GM10248 (cell line): ENCODE data around the gene CRTAC1.
A peak's percentile ranks its signal among the peaks of the same experiment; 100 is the strongest.

ENCODE experiments used
- CTCF ChIA-PET: fragments of 300-600 bp; sonication (Branson Sonifier 250); formaldehyde crosslinking; extraction: SDS; loops from one replicate; lab custom pipeline; 2021; ENCODE audit warnings: antibody characterized with exemption; lab: Yijun Ruan, JAX
- POLR2A ChIA-PET: fragments of 350-650 bp; sonication (Branson Sonifier 250); formaldehyde crosslinking; extraction: SDS; loops from one replicate; lab custom pipeline; 2020; ENCODE audit warnings: antibody characterized with exemption; lab: Yijun Ruan, JAX
- DNase-seq: peaks from one replicate; pipeline ENCODE4 v3.0.0; 2012; ENCODE audit errors: extremely low spot score
- CTCF ChIP-seq: IDR thresholded peaks from 2 replicates; pipeline ENCODE4 v1.5.1; 2012; ENCODE audit warnings: mild to moderate bottlenecking, low read depth; ENCODE audit errors: extremely low read depth, missing control alignments, control extremely low read depth

Gene CRTAC1

GRCh38 chr10:97875391-97875790 lies 155.0 kb downstream of the CRTAC1 start:
- TF ChIP-seq CTCF = no peak
- CTCF ChIA-PET = interaction anchor here (1.5 kb wide), 1 partner anchor 170 kb away, joined by 3 read pairs; no protein-coding TSS in a partner anchor
- no peak for DNase-seq
- POLR2A ChIA-PET = no interaction called here

DNA sequence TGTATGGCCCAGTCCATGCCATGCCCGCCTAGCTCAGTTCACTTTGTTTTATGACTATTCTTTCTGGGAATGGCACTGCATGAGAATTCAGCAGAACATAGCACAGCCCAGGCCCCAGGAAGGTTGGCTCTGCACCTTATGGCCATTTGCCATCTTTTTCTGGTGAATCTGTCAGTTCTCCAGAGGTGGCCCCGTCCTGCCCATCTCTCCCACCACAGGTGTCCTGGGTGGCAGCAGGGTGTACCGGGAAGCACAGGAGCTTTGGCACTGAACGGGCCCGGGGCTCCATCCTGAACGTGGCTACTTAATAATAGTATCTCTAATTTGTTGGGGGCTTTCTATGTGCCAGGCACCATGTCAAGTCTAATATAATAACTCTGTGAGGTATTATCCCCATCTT lies 156.1 kb downstream of the CRTAC1 start:
- ChIA-PET CTCF (interaction anchor here (1.0 to 1.8 kb wide), 6 partner anchors 13 to 173 kb away, joined by 3 to 6 read pairs (median 3); no protein-coding TSS in a partner anchor), POLR2A (no interaction called here)
- DNase-seq = no peak
- no peak for TF ChIP-seq CTCF

- DNase-seq = no peak
- no peak for TF ChIP-seq CTCF
- ChIA-PET CTCF (interaction anchor here (0.9 to 1.8 kb wide), 6 partner anchors 12 to 172 kb away, joined by 3 to 6 read pairs (median 3); no protein-coding TSS in a partner anchor), POLR2A (no interaction called here)
Observed at GRCh38 chr10:97873569-97873968, 156.9 kb downstream of the CRTAC1 start.

- POLR2A ChIA-PET = no interaction called here
- no peak for TF ChIP-seq CTCF
- no peak for DNase-seq
- CTCF ChIA-PET = no interaction called here
Observed at GRCh38 chr10:97870990-97871389, 159.4 kb downstream of the CRTAC1 start.

DNA sequence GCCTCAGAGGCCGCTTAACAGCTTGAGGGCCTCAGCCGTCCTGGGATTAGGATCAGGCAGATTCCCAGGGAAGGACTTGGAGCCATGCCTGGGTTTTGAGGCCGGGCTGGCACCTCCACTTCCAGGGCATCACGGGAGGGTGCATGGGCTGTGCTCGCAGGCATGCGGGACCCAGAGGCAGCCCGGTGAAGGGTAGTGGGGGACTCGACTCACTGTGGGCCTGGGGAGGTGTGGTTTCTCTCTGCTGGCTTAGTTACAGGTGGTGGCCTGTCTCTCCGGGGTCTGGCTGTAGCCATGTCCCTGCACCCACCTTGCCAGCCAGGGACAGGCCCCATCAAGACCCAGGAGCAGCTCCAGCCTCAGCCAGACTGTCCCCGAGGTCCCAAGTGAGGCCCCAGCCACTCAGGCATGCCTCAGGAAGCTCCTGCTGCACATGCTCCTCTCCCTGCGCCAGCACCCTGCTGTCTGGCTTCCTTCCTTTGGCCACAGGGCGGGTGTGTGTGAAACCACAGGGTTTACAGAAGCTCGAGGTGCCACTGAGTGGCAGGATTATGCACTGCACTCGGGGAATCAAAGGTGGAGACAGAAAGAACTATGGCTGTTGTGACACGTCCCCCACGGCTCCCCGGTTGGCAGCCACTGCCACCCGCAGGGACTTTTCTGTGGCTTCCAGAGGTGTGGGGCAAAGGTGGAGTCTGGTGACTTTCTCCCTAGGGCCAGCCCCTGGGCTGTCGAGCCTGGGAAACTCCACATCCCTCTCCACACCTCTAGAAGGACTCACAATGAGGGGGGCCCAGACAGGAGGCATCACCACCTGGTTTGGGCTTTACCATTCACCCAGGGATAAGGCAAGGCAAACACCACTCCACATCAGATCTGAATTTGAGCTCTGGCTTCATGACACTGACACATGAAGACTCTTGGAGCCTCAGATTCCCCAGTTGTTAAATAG lies 161.1 kb downstream of the CRTAC1 start:
- POLR2A ChIA-PET = no interaction called here
- CTCF ChIA-PET = interaction anchor here (1.1 to 1.9 kb wide), 4 partner anchors 11 to 167 kb away, joined by 3 to 6 read pairs (median 4); no protein-coding TSS in a partner anchor
- TF ChIP-seq CTCF = peak; percentile 33
- peak; percentile 70 for DNase-seq

- DNase-seq = no peak
Observed at GRCh38 chr10:97868134-97868685, 162.2 kb downstream of the CRTAC1 start.

More at GRCh38 chr10:97868134-97868685, 162.2 kb downstream of the CRTAC1 start:
- ChIA-PET POLR2A (no interaction called here), CTCF (interaction anchor here (1.1 kb wide), 1 partner anchor 20 kb away, joined by 4 read pairs; no protein-coding TSS in a partner anchor)
- TF ChIP-seq CTCF = no peak
